WTC11 (cell line): ENCODE measurements around the gene BPHL. TPM values are rescaled to one million over a fixed set of nuclear protein-coding genes. Genes with fewer than 3 reads are reported as not detected.

Source experiments
- ATAC-seq: fragments of 200-7000 bp; cut with Tn5 transposase; 2 replicates; pipeline ENCODE4 v1.10.0; 2021; ENCODE audit warnings: mild to moderate bottlenecking, moderate library complexity
- CTCF ChIA-PET: fragments of 300-600 bp; sonication (Branson Sonifier 250); formaldehyde crosslinking; loops from one replicate; lab custom pipeline; 2021; ENCODE audit warnings: antibody characterized with exemption; lab: Charles Lee
- POLR2A ChIA-PET: fragments of 350-600 bp; sonication (Branson Sonifier 250); formaldehyde crosslinking; loops from one replicate; lab custom pipeline; 2021; ENCODE audit warnings: antibody characterized with exemption; lab: Charles Lee
- DNase-seq: peaks from one replicate; pipeline ENCODE4 v3.0.0; 2021; ENCODE audit warnings: low spot score
- H3K27ac Mint-ChIP-seq: 2 replicates; pipeline ENCODE4 v1.8.0; 2021; ENCODE audit warnings: mixed read lengths
- H3K27me3 Mint-ChIP-seq: 2 replicates; pipeline ENCODE4 v1.8.0; 2021; ENCODE audit warnings: low read depth, mild to moderate bottlenecking, moderate library complexity, mixed read lengths
- H3K36me3 Mint-ChIP-seq: 2 replicates; pipeline ENCODE4 v1.8.0; 2021; ENCODE audit warnings: mixed read lengths
- H3K4me1 Mint-ChIP-seq: 2 replicates; pipeline ENCODE4 v1.8.0; 2022; ENCODE audit warnings: mixed read lengths
- H3K4me3 Mint-ChIP-seq: 2 replicates; pipeline ENCODE4 v1.8.0; 2021; ENCODE audit warnings: mild to moderate bottlenecking, moderate library complexity, mixed read lengths
- H3K9me3 Mint-ChIP-seq: 2 replicates; pipeline ENCODE4 v1.8.0; 2021; ENCODE audit warnings: mixed read lengths
- ARID4B ChIP-seq: sonication (generic); formaldehyde crosslinking; IDR thresholded peaks from 2 replicates; pipeline ENCODE4 v1.8.0; 2023; ENCODE audit warnings: missing genetic modification reagents, mild to moderate bottlenecking, borderline replicate concordance
- CBFB ChIP-seq: sonication (generic); formaldehyde crosslinking; IDR thresholded peaks from 2 replicates; pipeline ENCODE4 v1.8.1; 2022; ENCODE audit warnings: mild to moderate bottlenecking, low read depth, missing genetic modification reagents
- ESRRA ChIP-seq: sonication (generic); formaldehyde crosslinking; IDR thresholded peaks from 2 replicates; pipeline ENCODE4 v1.8.1; 2022; ENCODE audit warnings: mild to moderate bottlenecking, missing genetic modification reagents, borderline replicate concordance
- GTF2I ChIP-seq: fragments of 250-450 bp; sonication (Bioruptor Pico); conservative IDR thresholded peaks from 2 replicates; pipeline ENCODE4 v1.4.0; 2021; ENCODE audit warnings: mild to moderate bottlenecking
- NFE2L1 ChIP-seq: sonication (generic); formaldehyde crosslinking; IDR thresholded peaks from 2 replicates; pipeline ENCODE4 v1.8.1; 2023; ENCODE audit warnings: missing genetic modification reagents
- NFYB ChIP-seq: sonication (generic); formaldehyde crosslinking; conservative IDR thresholded peaks from 2 replicates; pipeline ENCODE4 v1.8.0; 2022; ENCODE audit warnings: low read depth, missing genetic modification reagents
- NR1H2 ChIP-seq: sonication (generic); formaldehyde crosslinking; IDR thresholded peaks from 2 replicates; pipeline ENCODE4 v1.9.0; 2021; ENCODE audit warnings: mild to moderate bottlenecking, moderate library complexity, missing genetic modification reagents
- RELA ChIP-seq: sonication (generic); formaldehyde crosslinking; IDR thresholded peaks from 2 replicates; pipeline ENCODE4 v1.8.1; 2022; ENCODE audit warnings: missing genetic modification reagents, mild to moderate bottlenecking, borderline replicate concordance
- SOX15 ChIP-seq: fragments of 250-450 bp; sonication (Bioruptor Pico); IDR thresholded peaks from 2 replicates; pipeline ENCODE4 v1.9.0; 2021; ENCODE audit warnings: mild to moderate bottlenecking
- ZNF416 ChIP-seq: fragments of 250-450 bp; sonication (Bioruptor Pico); IDR thresholded peaks from 2 replicates; pipeline ENCODE4 v1.9.0; 2021; ENCODE audit warnings: mild to moderate bottlenecking, inconsistent platforms
- total RNA-seq: library from RNA; stranded (reverse); gene quantifications from 3 replicates; pipeline ENCODE4 v1.2.3, GENCODE V29; 2021
- TF ChIP-seq, protein P1 (sequence below): sonication (generic); formaldehyde crosslinking; IDR thresholded peaks from 2 replicates; pipeline ENCODE4 v1.8.0; 2022; ENCODE audit warnings: missing genetic modification reagents
- TF ChIP-seq, protein P2 (sequence below): sonication (generic); formaldehyde crosslinking; IDR thresholded peaks from 2 replicates; pipeline ENCODE4 v1.8.1; 2023; ENCODE audit warnings: mild to moderate bottlenecking, missing genetic modification reagents, moderate library complexity
- TF ChIP-seq, protein P3 (sequence below): sonication (generic); formaldehyde crosslinking; IDR thresholded peaks from 2 replicates; pipeline ENCODE4 v1.8.1; 2022; ENCODE audit warnings: low read depth, missing genetic modification reagents, borderline replicate concordance
- TF ChIP-seq, protein P4 (sequence below): sonication (generic); formaldehyde crosslinking; conservative IDR thresholded peaks from 2 replicates; pipeline ENCODE4 v1.8.1; 2022; ENCODE audit warnings: mild to moderate bottlenecking, missing genetic modification reagents
- TF ChIP-seq, protein P5 (sequence below): sonication (generic); formaldehyde crosslinking; IDR thresholded peaks from 2 replicates; pipeline ENCODE4 v1.8.1; 2023; ENCODE audit warnings: mild to moderate bottlenecking, missing genetic modification reagents, borderline replicate concordance

Gene BPHL
- total RNA-seq, 1 experiment from 2014 or later, result 29.7 TPM

DNA sequence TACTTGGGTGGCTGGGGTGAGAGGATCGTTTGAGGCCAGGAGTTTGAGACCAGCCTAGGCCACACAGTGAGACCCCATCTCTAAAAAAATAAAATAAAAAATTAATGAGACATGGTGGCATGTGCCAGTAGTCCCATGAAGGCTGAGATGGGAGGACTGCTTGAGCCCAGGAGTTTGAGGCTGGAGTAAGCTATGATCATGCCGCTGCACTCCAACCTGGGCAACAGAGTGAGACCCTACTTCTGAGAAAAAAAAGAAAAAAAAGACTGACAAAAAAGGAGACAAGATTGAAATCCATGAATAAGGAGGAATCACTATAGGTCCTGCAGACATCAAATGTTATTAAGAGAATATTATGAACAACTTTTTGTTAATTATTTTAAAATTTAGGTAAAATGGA lies 23.7 kb upstream of the BPHL start (continued):
- TF ChIP-seq, protein P1, sequence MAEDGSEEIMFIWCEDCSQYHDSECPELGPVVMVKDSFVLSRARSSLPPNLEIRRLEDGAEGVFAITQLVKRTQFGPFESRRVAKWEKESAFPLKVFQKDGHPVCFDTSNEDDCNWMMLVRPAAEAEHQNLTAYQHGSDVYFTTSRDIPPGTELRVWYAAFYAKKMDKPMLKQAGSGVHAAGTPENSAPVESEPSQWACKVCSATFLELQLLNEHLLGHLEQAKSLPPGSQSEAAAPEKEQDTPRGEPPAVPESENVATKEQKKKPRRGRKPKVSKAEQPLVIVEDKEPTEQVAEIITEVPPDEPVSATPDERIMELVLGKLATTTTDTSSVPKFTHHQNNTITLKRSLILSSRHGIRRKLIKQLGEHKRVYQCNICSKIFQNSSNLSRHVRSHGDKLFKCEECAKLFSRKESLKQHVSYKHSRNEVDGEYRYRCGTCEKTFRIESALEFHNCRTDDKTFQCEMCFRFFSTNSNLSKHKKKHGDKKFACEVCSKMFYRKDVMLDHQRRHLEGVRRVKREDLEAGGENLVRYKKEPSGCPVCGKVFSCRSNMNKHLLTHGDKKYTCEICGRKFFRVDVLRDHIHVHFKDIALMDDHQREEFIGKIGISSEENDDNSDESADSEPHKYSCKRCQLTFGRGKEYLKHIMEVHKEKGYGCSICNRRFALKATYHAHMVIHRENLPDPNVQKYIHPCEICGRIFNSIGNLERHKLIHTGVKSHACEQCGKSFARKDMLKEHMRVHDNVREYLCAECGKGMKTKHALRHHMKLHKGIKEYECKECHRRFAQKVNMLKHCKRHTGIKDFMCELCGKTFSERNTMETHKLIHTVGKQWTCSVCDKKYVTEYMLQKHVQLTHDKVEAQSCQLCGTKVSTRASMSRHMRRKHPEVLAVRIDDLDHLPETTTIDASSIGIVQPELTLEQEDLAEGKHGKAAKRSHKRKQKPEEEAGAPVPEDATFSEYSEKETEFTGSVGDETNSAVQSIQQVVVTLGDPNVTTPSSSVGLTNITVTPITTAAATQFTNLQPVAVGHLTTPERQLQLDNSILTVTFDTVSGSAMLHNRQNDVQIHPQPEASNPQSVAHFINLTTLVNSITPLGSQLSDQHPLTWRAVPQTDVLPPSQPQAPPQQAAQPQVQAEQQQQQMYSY (CRISPR knock-in tag), result no peak
- TF ChIP-seq, protein P2, sequence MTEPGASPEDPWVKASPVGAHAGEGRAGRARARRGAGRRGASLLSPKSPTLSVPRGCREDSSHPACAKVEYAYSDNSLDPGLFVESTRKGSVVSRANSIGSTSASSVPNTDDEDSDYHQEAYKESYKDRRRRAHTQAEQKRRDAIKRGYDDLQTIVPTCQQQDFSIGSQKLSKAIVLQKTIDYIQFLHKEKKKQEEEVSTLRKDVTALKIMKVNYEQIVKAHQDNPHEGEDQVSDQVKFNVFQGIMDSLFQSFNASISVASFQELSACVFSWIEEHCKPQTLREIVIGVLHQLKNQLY (CRISPR knock-in tag), result no peak

DNA sequence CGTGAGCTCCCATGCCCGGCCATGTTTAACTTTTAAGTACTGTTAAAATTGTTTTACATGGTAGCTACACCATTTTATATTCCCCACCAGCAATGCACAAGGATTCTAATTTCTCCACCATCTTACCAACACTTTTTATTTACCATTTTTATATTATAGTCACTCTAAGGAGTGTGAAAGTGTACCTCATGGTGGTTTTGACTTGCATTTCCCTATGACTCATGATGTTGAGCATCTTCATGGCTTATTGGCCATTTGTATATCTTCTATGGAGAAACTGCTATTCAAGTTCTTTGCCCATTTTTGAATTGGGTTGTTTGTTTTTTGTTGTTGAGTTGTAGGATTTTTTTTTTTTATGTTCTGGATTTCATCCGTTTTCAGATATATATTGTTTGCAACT lies 15.6 kb upstream of the BPHL start:
- H3K4me3 Mint-ChIP-seq, result no peak overlapping the region

More for the DNA sequence above, 15.6 kb upstream of the BPHL start:
- Mint-ChIP-seq H3K36me3 (peaks cover 60% of the 10 kb centered on the region), H3K9me3 (peaks cover 11% of the 10 kb centered on the region), H3K4me1 (no peaks in the 10 kb centered on the region), H3K27ac (no peak overlapping the region)
- DNase-seq, result no peak
- CTCF ChIA-PET, result no interaction called here
- no peak for ATAC-seq
- TF ChIP-seq, protein P3, sequence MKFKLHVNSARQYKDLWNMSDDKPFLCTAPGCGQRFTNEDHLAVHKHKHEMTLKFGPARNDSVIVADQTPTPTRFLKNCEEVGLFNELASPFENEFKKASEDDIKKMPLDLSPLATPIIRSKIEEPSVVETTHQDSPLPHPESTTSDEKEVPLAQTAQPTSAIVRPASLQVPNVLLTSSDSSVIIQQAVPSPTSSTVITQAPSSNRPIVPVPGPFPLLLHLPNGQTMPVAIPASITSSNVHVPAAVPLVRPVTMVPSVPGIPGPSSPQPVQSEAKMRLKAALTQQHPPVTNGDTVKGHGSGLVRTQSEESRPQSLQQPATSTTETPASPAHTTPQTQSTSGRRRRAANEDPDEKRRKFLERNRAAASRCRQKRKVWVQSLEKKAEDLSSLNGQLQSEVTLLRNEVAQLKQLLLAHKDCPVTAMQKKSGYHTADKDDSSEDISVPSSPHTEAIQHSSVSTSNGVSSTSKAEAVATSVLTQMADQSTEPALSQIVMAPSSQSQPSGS (CRISPR knock-in tag), result no peak
- TF ChIP-seq ARID4B (CRISPR knock-in tag) (no peak), SOX15 (CRISPR knock-in tag) (no peak), ESRRA (no peak), RELA (CRISPR knock-in tag) (no peak), NFYB (CRISPR knock-in tag) (no peak), NFE2L1 (CRISPR knock-in tag) (no peak), ZNF416 (CRISPR knock-in tag) (no peak), CBFB (CRISPR knock-in tag) (no peak), NR1H2 (CRISPR knock-in tag) (no peak), GTF2I (CRISPR knock-in tag) (no peak)
- TF ChIP-seq, protein P4, sequence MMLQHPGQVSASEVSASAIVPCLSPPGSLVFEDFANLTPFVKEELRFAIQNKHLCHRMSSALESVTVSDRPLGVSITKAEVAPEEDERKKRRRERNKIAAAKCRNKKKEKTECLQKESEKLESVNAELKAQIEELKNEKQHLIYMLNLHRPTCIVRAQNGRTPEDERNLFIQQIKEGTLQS, result no peak
- TF ChIP-seq, protein P5, sequence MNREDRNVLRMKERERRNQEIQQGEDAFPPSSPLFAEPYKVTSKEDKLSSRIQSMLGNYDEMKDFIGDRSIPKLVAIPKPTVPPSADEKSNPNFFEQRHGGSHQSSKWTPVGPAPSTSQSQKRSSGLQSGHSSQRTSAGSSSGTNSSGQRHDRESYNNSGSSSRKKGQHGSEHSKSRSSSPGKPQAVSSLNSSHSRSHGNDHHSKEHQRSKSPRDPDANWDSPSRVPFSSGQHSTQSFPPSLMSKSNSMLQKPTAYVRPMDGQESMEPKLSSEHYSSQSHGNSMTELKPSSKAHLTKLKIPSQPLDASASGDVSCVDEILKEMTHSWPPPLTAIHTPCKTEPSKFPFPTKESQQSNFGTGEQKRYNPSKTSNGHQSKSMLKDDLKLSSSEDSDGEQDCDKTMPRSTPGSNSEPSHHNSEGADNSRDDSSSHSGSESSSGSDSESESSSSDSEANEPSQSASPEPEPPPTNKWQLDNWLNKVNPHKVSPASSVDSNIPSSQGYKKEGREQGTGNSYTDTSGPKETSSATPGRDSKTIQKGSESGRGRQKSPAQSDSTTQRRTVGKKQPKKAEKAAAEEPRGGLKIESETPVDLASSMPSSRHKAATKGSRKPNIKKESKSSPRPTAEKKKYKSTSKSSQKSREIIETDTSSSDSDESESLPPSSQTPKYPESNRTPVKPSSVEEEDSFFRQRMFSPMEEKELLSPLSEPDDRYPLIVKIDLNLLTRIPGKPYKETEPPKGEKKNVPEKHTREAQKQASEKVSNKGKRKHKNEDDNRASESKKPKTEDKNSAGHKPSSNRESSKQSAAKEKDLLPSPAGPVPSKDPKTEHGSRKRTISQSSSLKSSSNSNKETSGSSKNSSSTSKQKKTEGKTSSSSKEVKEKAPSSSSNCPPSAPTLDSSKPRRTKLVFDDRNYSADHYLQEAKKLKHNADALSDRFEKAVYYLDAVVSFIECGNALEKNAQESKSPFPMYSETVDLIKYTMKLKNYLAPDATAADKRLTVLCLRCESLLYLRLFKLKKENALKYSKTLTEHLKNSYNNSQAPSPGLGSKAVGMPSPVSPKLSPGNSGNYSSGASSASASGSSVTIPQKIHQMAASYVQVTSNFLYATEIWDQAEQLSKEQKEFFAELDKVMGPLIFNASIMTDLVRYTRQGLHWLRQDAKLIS (CRISPR knock-in tag), result no peak
- TF ChIP-seq, all 79 proteins: peak for 0
- no peaks in the 10 kb centered on the region for H3K27me3 Mint-ChIP-seq
- POLR2A ChIA-PET, result interaction anchor here (0.7 kb wide), 1 partner anchor 335 kb away, joined by 3 read pairs; no protein-coding TSS in a partner anchor
